Kidney (tissue), 14 donors: ENCODE results near the gene TRIM71. TPM values are rescaled to one million over a fixed set of nuclear protein-coding genes. Genes with fewer than 3 reads are reported as not detected.

Experiments
- DNase-seq, 5 donors: peaks; one replicate each; pipeline ENCODE4 v3.0.0-alpha.2; 2013 to 2020
- FAIRE-seq: peaks from 2 replicates; lab custom pipeline; 2012; peaks lifted over from hg19 to GRCh38; lab: Jason Lieb, UNC
- H3K27ac ChIP-seq, 2 donors: one replicate each; pipeline ENCODE4 v1.7.0; 2013; ENCODE audit warnings: low read depth in 2 of 2, low read length in 2 of 2, inconsistent platforms in 1 of 2
- H3K27me3 ChIP-seq: one replicate; pipeline ENCODE4 v1.7.1; 2013; ENCODE audit warnings: low read length, inconsistent platforms; ENCODE audit not compliant: control insufficient read depth, insufficient read depth
- H3K36me3 ChIP-seq, 3 donors: one replicate each; pipeline versions ENCODE4 v1.7.0 to v1.7.1; 2013; ENCODE audit warnings: low read length in 3 of 3, control low read depth in 1 of 3, inconsistent platforms in 1 of 3; ENCODE audit not compliant: insufficient read depth in 3 of 3, control insufficient read depth in 2 of 3
- H3K4me1 ChIP-seq, 3 donors: one replicate each; pipeline versions ENCODE4 v1.7.0 to v1.7.1; 2013; ENCODE audit warnings: low read length in 3 of 3, inconsistent platforms in 1 of 3, low read depth in 1 of 3; ENCODE audit not compliant: control insufficient read depth in 2 of 3, insufficient read depth in 2 of 3
- H3K4me3 ChIP-seq, 3 donors: one replicate each; pipeline versions ENCODE4 v1.7.0 to v1.8.1; 2013; ENCODE audit warnings: low read length in 3 of 3, control low read depth in 1 of 3, inconsistent platforms in 1 of 3
- H3K9ac ChIP-seq, 3 donors: one replicate each; pipeline versions ENCODE4 v1.7.0 to v1.7.1; 2013; ENCODE audit warnings: low read length in 3 of 3, control low read depth in 1 of 3, inconsistent platforms in 1 of 3
- H3K9me3 ChIP-seq, 3 donors: one replicate each; pipeline versions ENCODE4 v1.7.0 to v1.7.1; 2013; ENCODE audit warnings: low read length in 3 of 3, control low read depth in 1 of 3, inconsistent platforms in 1 of 3; ENCODE audit not compliant: control insufficient read depth in 2 of 3, insufficient read depth in 1 of 3
- intact Hi-C: fragments of 100-400 bp; cut with DNase I; formaldehyde crosslinking; loops from one replicate; pipeline ENCODE4 v1.11.1; 2022
- polyA plus RNA-seq: library from polyadenylated mRNA; stranded (reverse); fragments of 350-450 nt; fragmentation: Illumina TruSeq; extraction: RNeasy Lipid Tissue Mini Kit (QIAGEN cat#74804); gene quantifications from one replicate; pipeline ENCODE4 v1.2.3, GENCODE V29; 2014; ENCODE audit warnings: low read depth, low replicate concordance; ENCODE audit not compliant: insufficient read depth
- total RNA-seq: library from RNA; stranded (reverse); fragmentation: NEBNext Ultra II Directional; extraction: Animal tissue kit (Norgen Biotek cat#: 25700); gene quantifications from one replicate; pipeline ENCODE4 v1.2.1, GENCODE V29; 2021
- TF ChIP-seq, protein P1 (sequence below): IDR thresholded peaks from 3 replicates; pipeline ENCODE4 v1.5.1; 2012; ENCODE audit warnings: mild to moderate bottlenecking, moderate library complexity, borderline replicate concordance; ENCODE audit not compliant: insufficient read depth; ENCODE audit errors: extremely low read depth
- donor health status: control.
- donor health status: control.
- donor health status: control.
- donor health status: control.
- donor health status: control.
- donor health status: DM: yes; HTN: yes; CAD: no.
- donor health status: Normal renal cell carcinoma (clear cell type).

TRIM71 gene
- total and polyA plus RNA-seq, 2 donors from 2014 or later: 0.92 to 1.2 TPM

DNA sequence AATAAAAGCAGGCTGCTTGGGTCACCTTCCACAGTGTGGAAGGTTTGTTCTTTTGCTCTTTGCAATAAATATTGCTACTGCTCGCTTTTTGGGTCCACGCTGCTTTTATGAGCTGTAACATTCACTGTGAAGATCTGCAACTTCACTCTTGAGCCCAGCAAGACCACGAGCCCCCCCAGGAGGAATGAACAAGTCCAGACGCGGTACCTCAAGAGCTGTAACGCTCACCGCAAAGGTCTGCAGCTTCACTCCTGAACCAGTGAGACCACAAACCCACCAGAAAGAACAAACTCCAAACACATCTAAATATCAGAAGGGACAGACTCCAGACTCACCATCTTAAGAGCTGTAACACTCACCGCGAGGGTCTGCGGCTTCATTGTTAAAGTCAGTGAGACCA is 86.2 kb downstream of the TRIM71 start:
- TF ChIP-seq, protein P1, sequence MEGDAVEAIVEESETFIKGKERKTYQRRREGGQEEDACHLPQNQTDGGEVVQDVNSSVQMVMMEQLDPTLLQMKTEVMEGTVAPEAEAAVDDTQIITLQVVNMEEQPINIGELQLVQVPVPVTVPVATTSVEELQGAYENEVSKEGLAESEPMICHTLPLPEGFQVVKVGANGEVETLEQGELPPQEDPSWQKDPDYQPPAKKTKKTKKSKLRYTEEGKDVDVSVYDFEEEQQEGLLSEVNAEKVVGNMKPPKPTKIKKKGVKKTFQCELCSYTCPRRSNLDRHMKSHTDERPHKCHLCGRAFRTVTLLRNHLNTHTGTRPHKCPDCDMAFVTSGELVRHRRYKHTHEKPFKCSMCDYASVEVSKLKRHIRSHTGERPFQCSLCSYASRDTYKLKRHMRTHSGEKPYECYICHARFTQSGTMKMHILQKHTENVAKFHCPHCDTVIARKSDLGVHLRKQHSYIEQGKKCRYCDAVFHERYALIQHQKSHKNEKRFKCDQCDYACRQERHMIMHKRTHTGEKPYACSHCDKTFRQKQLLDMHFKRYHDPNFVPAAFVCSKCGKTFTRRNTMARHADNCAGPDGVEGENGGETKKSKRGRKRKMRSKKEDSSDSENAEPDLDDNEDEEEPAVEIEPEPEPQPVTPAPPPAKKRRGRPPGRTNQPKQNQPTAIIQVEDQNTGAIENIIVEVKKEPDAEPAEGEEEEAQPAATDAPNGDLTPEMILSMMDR: no peak
- no peaks in the 10 kb centered on the region for H3K27me3 ChIP-seq
- no peak for DNase-seq
- no peak overlapping the region for H3K27ac ChIP-seq
- no peaks in the 10 kb centered on the region for H3K9me3 ChIP-seq
- H3K9ac ChIP-seq: no peak overlapping the region
- FAIRE-seq: no peak
- H3K4me1 ChIP-seq: no peaks in the 10 kb centered on the region
- no peaks in the 10 kb centered on the region for H3K36me3 ChIP-seq
- intact Hi-C loops: no loop called here
- no peak overlapping the region for H3K4me3 ChIP-seq

DNA sequence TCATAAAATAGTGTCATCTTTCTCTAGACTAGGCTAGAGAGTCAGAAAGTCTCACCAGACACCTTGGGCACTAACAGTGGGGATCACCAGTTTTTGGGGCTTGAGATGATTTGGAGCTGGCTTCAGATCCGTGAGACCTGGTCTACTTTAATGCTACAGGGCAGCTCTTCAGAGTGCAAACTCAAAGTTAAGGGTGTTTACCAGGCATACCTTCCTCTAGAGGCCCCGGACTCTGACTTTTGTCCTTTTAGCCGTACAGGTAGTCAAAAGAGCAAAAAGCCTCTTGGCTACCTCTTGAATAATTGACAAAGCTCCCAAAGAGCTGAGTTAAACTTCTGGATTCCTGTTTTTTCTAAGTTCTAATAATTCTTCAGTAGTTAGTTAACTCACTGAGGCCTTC is 92.2 kb downstream of the TRIM71 start:
- intact Hi-C loops: no loop called here
- TF ChIP-seq, protein P1: no peak
- FAIRE-seq: no peak

DNA sequence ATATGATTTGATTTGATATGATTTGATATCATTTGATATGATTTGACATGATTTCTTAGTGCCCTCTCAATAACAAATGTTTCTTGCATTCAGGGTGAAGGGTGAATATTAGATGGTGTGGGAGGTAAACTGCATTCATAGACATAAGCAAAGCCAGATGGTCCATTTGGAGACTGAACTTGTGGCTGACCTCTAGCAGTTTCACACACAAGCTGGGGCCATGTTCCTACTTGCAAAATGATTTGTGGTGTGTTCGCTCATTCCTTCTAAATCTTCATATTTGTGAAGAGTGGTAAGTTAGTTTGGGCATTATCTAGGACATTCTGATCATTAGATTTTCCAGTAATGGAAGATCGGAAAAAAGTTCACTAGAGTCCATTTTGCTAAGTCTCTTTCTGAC is 93.2 kb downstream of the TRIM71 start:
- no peak overlapping the region for H3K9ac ChIP-seq
- H3K27ac ChIP-seq: no peak overlapping the region
- no peaks in the 10 kb centered on the region for H3K27me3 ChIP-seq
- no peak for DNase-seq
- H3K4me3 ChIP-seq: no peak overlapping the region
- TF ChIP-seq, protein P1: no peak
- H3K4me1 ChIP-seq: no peaks in the 10 kb centered on the region
- H3K9me3 ChIP-seq: no peaks in the 10 kb centered on the region
- H3K36me3 ChIP-seq: no peaks in the 10 kb centered on the region
- intact Hi-C loops: no loop called here
- FAIRE-seq: no peak

More for the DNA sequence above, 92.2 kb downstream of the TRIM71 start:
- no peaks in the 10 kb centered on the region for H3K4me1 ChIP-seq
- H3K4me3 ChIP-seq: no peak overlapping the region
- no peaks in the 10 kb centered on the region for H3K36me3 ChIP-seq
- no peak for DNase-seq
- H3K9ac ChIP-seq: no peak overlapping the region
- H3K27me3 ChIP-seq: no peaks in the 10 kb centered on the region
- no peaks in the 10 kb centered on the region for H3K9me3 ChIP-seq
- no peak overlapping the region for H3K27ac ChIP-seq

DNA sequence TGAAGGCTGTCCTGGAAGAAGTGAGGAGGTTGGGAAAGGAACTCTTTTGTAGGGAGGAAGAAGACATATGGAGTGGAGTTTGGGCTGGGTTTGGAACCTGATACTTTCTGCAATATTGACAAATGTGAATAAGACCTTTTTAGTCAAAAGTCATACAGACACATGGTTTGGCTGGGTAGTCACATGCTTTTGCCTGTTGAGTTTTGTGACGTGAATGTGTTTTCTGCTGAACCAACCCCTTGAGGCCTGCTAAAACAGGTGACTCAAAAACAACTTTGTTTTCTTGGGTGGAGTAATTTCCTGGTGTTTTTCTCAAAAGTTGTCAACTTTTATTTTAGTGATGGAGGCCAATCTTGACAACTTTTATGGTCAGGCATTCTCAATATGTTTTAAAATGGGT is 94.2 kb downstream of the TRIM71 start:
- intact Hi-C loops: no loop called here
- Histone ChIP-seq H3K27ac (no peak overlapping the region), H3K9ac (no peak overlapping the region), H3K4me1 (no peaks in the 10 kb centered on the region), H3K36me3 (no peaks in the 10 kb centered on the region), H3K4me3 (no peak overlapping the region), H3K9me3 (no peaks in the 10 kb centered on the region), H3K27me3 (no peaks in the 10 kb centered on the region)
- DNase-seq (no peak), FAIRE-seq (no peak)
- TF ChIP-seq, protein P1: no peak
